Esophagus (tissue), 2 donors: ENCODE results near the gene CFAP99. TPM values are rescaled to one million over a fixed set of nuclear protein-coding genes. Genes with fewer than 3 reads are reported as not detected.
"Not testable (repeated sequence)": the region's sequence is repeated elsewhere in the genome, so short reads cannot be mapped to it uniquely, and the experiment has no call there.

Experiments
- H3K27ac ChIP-seq, 2 donors: one replicate each; pipeline ENCODE4 v1.5.1; 2013; ENCODE audit warnings: low read depth in 2 of 2, mild to moderate bottlenecking in 2 of 2, inconsistent platforms in 1 of 2, low read length in 1 of 2, moderate library complexity in 1 of 2
- H3K27me3 ChIP-seq, 2 donors: one replicate each; pipeline ENCODE4 v1.6.1; 2013; ENCODE audit warnings: low read length in 2 of 2, control low read depth in 1 of 2, mild to moderate bottlenecking in 1 of 2; ENCODE audit not compliant: insufficient read depth in 2 of 2, control insufficient read depth in 1 of 2
- H3K36me3 ChIP-seq, 2 donors: one replicate each; pipeline ENCODE4 v1.6.1; 2013; ENCODE audit warnings: low read length in 1 of 2; ENCODE audit not compliant: control insufficient read depth in 2 of 2, insufficient read depth in 2 of 2
- H3K4me1 ChIP-seq, 2 donors: one replicate each; pipeline ENCODE4 v1.6.1; 2013; ENCODE audit warnings: low read length in 1 of 2; ENCODE audit not compliant: control insufficient read depth in 2 of 2, insufficient read depth in 2 of 2
- H3K4me3 ChIP-seq, 2 donors: one replicate each; pipeline ENCODE4 v1.5.1; 2013; ENCODE audit warnings: low read length in 2 of 2, mild to moderate bottlenecking in 2 of 2, low read depth in 1 of 2, moderate library complexity in 1 of 2
- H3K9me3 ChIP-seq, 2 donors: one replicate each; pipeline ENCODE4 v1.6.1; 2013; ENCODE audit warnings: mild to moderate bottlenecking in 2 of 2, low read depth in 1 of 2, low read length in 1 of 2, moderate library complexity in 1 of 2; ENCODE audit not compliant: control insufficient read depth in 2 of 2, insufficient read depth in 1 of 2
- WGBS, 2 donors: extraction: QIAGEN DNeasy Blood & Tissue Kit; methylation state at CpG; one replicate each; pipeline ENCODE4 v1.1.7; 2013; 5-methylcytosine and 5-hydroxymethylcytosine counted together
- polyA plus RNA-seq, 2 donors: library from polyadenylated mRNA; stranded (reverse); fragments of 200-250 nt; gene quantifications; one replicate each; pipeline ENCODE4 v1.2.3, GENCODE V29; 2013
- donor health status: healthy with polysubstance abuse.
- donor health status: Bipolar disorder and iron deficiency.

CFAP99 gene
- polyA plus RNA-seq, 2 donors = 0.04 to 0.07 TPM

- not testable (repeated sequence) for H3K36me3 ChIP-seq, H3K4me3 ChIP-seq, H3K27ac ChIP-seq, H3K27me3 ChIP-seq, H3K4me1 ChIP-seq, H3K9me3 ChIP-seq
- WGBS, 2 donors = 78 to 80% methylated on average over 6 of the region's 6 CpGs
Observed at GRCh38 chr4:2380589-2380988, 38.2 kb upstream of the CFAP99 start.

- not testable (repeated sequence) for H3K4me1 ChIP-seq, H3K27me3 ChIP-seq, H3K27ac ChIP-seq, H3K4me3 ChIP-seq, H3K9me3 ChIP-seq, H3K36me3 ChIP-seq
- WGBS, 2 donors = 82 to 83% methylated on average over 7 of the region's 7 CpGs
Observed at GRCh38 chr4:2382769-2383202, 36.0 kb upstream of the CFAP99 start.

DNA sequence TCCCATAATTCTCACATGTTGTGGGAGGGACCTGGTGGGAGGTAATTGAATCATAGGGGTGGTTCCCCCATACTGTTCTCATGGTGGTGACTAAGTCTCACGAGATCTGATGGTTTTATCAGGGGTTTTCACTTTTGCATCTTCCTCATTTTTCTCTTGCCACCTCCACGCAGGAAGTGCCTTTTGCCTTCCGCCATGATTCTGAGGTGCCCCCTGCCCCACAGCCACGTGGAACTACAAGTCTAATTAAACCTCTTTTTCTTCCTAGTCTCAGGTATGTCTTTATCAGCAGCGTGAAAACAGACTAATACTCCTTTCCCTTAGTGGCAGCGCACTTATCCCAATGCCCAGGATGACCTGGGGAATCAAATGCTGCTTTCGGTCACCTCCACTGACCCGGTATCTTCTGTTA, 35.5 kb upstream of the CFAP99 start:
- 82 to 86% methylated on average over 8 of the region's 8 CpGs for WGBS, 2 donors
- H3K4me1 ChIP-seq, H3K4me3 ChIP-seq, H3K27ac ChIP-seq, H3K36me3 ChIP-seq, H3K9me3 ChIP-seq, H3K27me3 ChIP-seq: not testable (repeated sequence)

DNA sequence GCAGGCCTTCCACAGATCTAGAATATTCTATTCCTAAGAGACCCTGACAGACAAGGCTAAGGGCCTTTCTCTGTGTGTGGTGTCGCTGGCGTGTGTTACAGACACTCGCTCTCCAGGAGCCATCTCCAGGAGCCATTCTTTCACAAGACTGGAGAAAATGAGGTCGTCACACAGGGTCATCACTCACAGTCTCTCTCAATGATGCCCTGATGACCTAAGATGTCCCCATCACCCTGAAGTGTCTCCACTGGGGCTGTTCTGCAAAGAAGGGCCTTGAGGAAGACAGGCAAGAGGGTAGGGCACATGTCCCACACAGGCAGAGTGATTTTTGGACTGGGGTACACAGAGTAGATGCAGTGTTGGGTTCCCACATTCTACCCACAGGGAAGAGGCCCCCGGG, 35.0 kb upstream of the CFAP99 start:
- H3K36me3 ChIP-seq = no peaks in the 10 kb centered on the region
- H3K4me3 ChIP-seq = no peak overlapping the region
- no peaks in the 10 kb centered on the region for H3K27me3 ChIP-seq
- no peaks in the 10 kb centered on the region for H3K9me3 ChIP-seq
- no peak overlapping the region for H3K27ac ChIP-seq
- WGBS, 2 donors = 89% methylated on average over 5 of the region's 5 CpGs
- H3K4me1 ChIP-seq = peaks cover 0 to 2% of the 10 kb centered on the region in 2 donors

- Histone ChIP-seq H3K27me3 (no peaks in the 10 kb centered on the region), H3K27ac (no peak overlapping the region), H3K4me3 (no peak overlapping the region), H3K4me1 (peaks cover 0 to 2% of the 10 kb centered on the region in 2 donors), H3K9me3 (no peaks in the 10 kb centered on the region), H3K36me3 (no peaks in the 10 kb centered on the region)
- WGBS, 2 donors = 72 to 78% methylated on average over 6 of the region's 6 CpGs
Observed at GRCh38 chr4:2384245-2384644, 34.5 kb upstream of the CFAP99 start.

GRCh38 chr4:2385516-2385915, 33.2 kb upstream of the CFAP99 start:
- H3K27ac ChIP-seq = no peak overlapping the region
- no peak overlapping the region for H3K4me3 ChIP-seq
- H3K9me3 ChIP-seq = no peaks in the 10 kb centered on the region
- no peaks in the 10 kb centered on the region for H3K36me3 ChIP-seq
- H3K4me1 ChIP-seq = peaks cover 0 to 2% of the 10 kb centered on the region in 2 donors
- no peaks in the 10 kb centered on the region for H3K27me3 ChIP-seq
- 83 to 88% methylated on average over 8 of the region's 8 CpGs for WGBS, 2 donors

DNA sequence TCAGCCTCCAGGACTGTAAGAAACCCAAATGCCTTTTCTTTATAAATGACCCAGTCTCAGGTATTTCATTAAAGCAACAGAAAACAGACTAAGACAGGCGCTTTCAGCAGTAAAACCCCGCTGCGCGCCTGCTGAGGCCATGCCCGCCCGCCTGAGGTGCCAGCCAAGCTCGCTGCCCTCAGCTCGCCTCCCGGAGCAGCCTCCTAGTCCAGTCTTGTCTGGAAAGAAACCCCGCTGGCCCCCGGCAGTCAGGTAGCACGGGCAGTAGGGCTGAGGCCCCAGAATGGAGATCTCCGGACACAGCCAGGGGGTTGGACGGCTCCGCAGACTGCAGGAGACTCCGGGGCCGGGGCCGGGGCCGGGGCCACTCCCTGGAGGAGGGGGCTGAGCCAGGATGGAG, 32.0 kb upstream of the CFAP99 start:
- Histone ChIP-seq H3K9me3 (no peaks in the 10 kb centered on the region), H3K27ac (no peak overlapping the region), H3K4me1 (peaks cover 0 to 2% of the 10 kb centered on the region in 2 donors), H3K36me3 (no peaks in the 10 kb centered on the region), H3K27me3 (no peaks in the 10 kb centered on the region), H3K4me3 (no peak overlapping the region)
- 90 to 96% methylated on average over 19 of the region's 19 CpGs for WGBS, 2 donors

GRCh38 chr4:2387218-2387617, 31.5 kb upstream of the CFAP99 start:
- 94 to 95% methylated on average over 17 of the region's 17 CpGs for WGBS, 2 donors
- no peak overlapping the region for H3K4me3 ChIP-seq
- H3K27ac ChIP-seq = no peak overlapping the region
- H3K9me3 ChIP-seq = no peaks in the 10 kb centered on the region
- H3K36me3 ChIP-seq = no peaks in the 10 kb centered on the region
- peaks cover 0 to 2% of the 10 kb centered on the region in 2 donors for H3K4me1 ChIP-seq
- no peaks in the 10 kb centered on the region for H3K27me3 ChIP-seq

DNA sequence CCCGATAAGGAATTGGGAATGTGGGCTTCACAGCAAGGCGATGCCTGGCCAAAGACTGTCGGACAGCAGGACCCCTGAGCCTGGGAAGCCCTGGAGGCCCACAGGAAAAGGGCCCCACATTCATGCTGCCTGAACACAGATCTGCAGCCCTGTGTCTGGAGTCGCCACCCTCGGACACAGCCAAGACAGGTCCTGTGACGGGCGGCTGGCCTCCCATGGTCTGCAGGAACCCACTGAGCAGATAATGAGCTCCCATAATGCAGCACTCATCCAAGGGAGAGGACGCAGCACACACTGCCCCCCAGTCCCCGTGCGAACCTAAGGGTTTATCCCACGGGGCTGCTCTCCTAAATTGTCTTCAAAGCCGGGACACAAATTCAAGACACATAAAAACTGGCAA, 30.9 kb upstream of the CFAP99 start:
- no peaks in the 10 kb centered on the region for H3K36me3 ChIP-seq

DNA sequence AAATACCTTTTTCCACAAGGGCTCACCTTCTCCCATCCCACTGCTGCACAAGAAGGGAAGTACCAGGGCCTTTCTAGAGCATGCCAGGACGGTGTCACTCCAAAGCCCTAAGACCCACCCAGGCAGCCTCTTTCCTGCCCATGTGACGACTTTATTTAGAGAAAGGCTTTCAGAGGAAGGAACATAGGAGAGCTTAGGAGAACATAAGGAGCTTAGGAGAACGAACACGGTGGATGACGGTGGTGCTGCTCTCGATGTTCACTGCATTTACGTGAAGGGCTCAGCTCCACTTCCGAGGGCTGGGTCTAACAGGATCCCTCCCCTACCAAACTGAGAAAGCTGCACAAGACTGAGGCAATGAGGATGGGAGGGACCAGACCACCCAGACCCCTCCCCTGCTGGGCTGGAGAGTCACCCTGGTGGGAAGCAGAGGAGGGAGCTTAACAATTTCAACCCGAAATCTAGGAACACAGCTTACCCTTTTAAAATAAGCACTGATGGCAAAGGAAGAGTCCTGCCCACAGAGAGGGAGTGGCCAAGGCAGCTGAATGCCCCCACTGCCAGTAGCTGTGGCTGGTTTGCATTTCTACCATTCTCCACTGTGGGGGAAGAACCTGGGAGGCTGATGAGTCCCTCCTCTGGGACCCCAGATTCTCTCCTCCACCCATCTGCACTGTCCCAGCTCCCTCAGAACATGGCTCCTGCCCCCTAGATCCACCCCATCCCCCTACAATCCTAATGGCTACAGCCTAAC, 30.1 kb upstream of the CFAP99 start:
- H3K9me3 ChIP-seq = no peaks in the 10 kb centered on the region
- no peak overlapping the region for H3K4me3 ChIP-seq
- no peak overlapping the region for H3K27ac ChIP-seq
- no peaks in the 10 kb centered on the region for H3K36me3 ChIP-seq
- 52 to 59% methylated on average over 9 of the region's 9 CpGs for WGBS, 2 donors
- H3K4me1 ChIP-seq = peaks cover 1 to 2% of the 10 kb centered on the region in 2 donors
- no peaks in the 10 kb centered on the region for H3K27me3 ChIP-seq

More for the DNA sequence above, 30.9 kb upstream of the CFAP99 start:
- 95% methylated on average over 12 of the region's 12 CpGs for WGBS, 2 donors
- Histone ChIP-seq H3K27me3 (no peaks in the 10 kb centered on the region), H3K27ac (no peak overlapping the region), H3K9me3 (no peaks in the 10 kb centered on the region), H3K4me1 (peaks cover 0 to 2% of the 10 kb centered on the region in 2 donors), H3K4me3 (no peak overlapping the region)
